ENCODE data around the gene PLCL1.

The PLCL1 gene

DNA sequence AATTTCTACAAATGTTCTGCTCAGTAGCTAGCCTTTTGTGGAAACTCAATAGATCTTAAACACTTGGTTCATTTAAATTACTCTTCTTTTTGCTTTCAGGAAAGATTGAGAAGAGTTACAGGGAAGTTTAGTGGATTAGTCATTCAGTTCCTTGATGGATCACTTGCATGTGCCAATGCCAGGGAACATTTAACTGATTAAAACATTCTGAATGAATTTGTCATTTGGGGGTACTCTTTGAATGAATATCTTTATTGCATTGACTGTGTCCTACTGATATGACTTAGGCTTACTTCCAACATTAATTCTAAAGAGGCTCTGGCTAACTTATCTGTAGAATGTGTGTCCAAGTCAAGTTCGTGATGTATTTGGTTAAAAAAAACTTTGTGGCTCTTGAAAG lies 199.8 kb downstream of the PLCL1 start:
- TF ChIP-seq, protein P1, sequence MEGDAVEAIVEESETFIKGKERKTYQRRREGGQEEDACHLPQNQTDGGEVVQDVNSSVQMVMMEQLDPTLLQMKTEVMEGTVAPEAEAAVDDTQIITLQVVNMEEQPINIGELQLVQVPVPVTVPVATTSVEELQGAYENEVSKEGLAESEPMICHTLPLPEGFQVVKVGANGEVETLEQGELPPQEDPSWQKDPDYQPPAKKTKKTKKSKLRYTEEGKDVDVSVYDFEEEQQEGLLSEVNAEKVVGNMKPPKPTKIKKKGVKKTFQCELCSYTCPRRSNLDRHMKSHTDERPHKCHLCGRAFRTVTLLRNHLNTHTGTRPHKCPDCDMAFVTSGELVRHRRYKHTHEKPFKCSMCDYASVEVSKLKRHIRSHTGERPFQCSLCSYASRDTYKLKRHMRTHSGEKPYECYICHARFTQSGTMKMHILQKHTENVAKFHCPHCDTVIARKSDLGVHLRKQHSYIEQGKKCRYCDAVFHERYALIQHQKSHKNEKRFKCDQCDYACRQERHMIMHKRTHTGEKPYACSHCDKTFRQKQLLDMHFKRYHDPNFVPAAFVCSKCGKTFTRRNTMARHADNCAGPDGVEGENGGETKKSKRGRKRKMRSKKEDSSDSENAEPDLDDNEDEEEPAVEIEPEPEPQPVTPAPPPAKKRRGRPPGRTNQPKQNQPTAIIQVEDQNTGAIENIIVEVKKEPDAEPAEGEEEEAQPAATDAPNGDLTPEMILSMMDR (IDR thresholded peaks at IDR 0.05; ENCODE audit: control insufficient read depth, insufficient read depth, low read depth, low read length, missing control alignments): no peak
- H3K4me3 ChIP-seq (ENCODE audit: control insufficient read depth, low read depth, low read length): no peak overlapping the region
- no peak for DNase-seq (ENCODE audit: low read depth)

DNA sequence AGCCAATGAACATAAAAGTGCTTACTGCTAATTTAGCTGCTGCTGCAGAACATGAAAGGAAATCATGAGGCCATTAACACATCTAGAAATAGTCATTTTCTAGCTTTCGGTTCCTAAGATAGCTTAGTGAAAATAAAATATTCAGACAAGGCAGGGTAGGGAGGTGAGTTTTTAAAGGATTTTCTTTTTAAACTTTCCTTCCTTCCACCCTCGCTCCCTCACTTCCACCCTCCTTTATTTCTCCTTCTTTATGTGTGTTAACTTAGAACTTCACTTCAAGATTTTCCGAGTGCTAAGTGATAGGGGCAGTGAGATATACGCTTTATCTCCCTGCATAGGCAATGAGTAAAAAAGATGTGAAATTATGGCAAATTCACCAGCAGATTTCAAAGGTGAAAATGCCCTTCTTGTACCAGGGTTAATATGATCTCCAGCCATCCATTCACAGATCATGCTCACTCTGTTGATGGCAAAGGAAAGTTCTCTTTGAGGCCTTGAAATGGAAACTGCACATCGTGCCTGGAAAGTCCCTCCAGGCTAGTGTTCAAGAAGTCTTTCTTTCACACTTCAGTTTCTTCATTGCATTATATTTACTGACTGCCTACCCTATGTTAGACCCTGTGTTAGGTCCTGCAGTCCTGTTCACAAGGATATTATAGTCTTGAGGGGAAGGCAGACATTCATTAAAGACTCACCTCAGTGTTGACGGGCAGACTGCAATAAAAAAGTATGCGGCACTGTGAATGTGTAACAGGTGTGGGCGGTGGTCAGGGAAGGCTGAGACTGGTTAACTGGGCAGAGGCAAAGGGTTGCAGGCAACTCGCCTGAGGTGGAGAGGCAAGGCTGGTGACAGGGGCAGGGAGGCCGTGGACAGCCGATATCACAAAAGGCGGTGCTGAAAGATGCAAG lies 200.8 kb downstream of the PLCL1 start:
- H3K4me3 ChIP-seq (ENCODE audit: control insufficient read depth, low read depth, low read length): no peak overlapping the region
- DNase-seq (ENCODE audit: low read depth): no peak
- TF ChIP-seq, protein P1 (IDR thresholded peaks at IDR 0.05; ENCODE audit: control insufficient read depth, insufficient read depth, low read depth, low read length, missing control alignments): no peak

DNA sequence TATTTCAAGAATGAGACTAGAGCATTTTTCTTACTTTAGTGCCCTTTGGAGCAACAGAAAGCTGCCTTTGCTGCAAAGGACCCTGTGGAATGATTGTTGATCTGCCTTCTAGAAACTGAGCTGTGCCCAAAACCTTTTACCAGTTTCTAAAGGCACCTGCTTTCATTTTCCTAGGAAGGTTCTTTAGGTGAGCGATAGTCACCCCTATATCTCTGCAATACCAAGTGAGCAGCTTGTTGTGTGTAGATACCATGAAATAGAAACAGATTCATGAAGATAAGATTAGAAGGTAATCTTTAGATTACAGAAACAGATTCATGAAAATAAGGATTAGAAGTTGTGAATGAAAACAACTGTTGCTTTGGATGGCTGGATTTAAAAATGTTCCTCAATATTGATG lies 202.3 kb downstream of the PLCL1 start:
- DNase-seq (ENCODE audit: low read depth): no peak
- H3K4me3 ChIP-seq (ENCODE audit: control insufficient read depth, low read depth, low read length): no peak overlapping the region
- TF ChIP-seq, protein P1 (IDR thresholded peaks at IDR 0.05; ENCODE audit: control insufficient read depth, insufficient read depth, low read depth, low read length, missing control alignments): no peak

DNA sequence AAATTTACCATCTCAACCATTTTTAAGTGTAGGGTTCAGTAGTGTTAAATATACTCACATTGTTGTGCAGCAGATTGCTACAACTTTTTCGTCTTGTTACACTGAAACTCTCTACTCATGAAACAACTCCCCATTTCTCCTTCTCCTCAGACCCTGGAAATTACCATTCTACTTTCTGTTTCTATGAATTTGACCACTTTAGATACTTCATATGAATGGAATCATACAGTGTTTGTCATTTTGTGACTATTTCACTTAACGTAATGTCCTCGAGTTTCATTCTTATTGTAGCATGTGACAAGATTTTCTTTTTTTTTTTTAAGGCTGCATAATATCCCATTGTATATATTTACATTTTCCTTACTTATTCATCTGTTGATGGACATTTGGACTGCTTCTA lies 203.8 kb downstream of the PLCL1 start:
- DNase-seq (ENCODE audit: low read depth): no peak
- TF ChIP-seq, protein P1 (IDR thresholded peaks at IDR 0.05; ENCODE audit: control insufficient read depth, insufficient read depth, low read depth, low read length, missing control alignments): no peak

GRCh38 chr2:198012025-198012424 lies 207.6 kb downstream of the PLCL1 start:
- no peak for DNase-seq (ENCODE audit: low read depth)
- TF ChIP-seq, protein P1 (IDR thresholded peaks at IDR 0.05; ENCODE audit: control insufficient read depth, insufficient read depth, low read depth, low read length, missing control alignments): no peak
- no peak overlapping the region for H3K4me3 ChIP-seq (ENCODE audit: control insufficient read depth, low read depth, low read length)

More for the DNA sequence above, 203.8 kb downstream of the PLCL1 start:
- no peak overlapping the region for H3K4me3 ChIP-seq (ENCODE audit: control insufficient read depth, low read depth, low read length)

DNA sequence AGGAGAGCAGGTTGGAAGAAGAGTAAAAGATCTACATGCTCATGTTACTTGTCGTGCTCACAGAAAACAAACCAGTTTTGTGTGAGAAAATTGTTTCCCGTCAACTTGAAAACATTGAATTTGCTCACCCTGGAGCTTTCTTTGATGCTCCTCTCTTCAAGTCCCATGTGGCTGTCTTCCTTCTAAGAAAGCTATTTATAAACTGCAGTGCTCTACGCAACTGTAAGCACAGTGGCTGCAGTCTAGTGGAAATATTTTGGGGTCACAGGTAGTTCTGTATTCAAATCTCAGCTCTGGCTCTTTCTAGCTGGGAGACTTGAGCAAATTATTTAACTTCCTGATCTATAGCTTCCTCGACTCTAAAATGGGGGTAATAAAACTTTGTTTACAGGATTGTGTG lies 211.8 kb downstream of the PLCL1 start:
- TF ChIP-seq, protein P1 (IDR thresholded peaks at IDR 0.05; ENCODE audit: control insufficient read depth, insufficient read depth, low read depth, low read length, missing control alignments): no peak
- no peak overlapping the region for H3K4me3 ChIP-seq (ENCODE audit: control insufficient read depth, low read depth, low read length)
- DNase-seq (ENCODE audit: low read depth): no peak

All from AG09309 (cell line).